Stimulated activated CD4-positive, alpha-beta T cell treated with anti-CD3 and anti-CD28 coated beads, TNF-alpha, amount 100 ng/mL, for 4 hours (primary cell): ENCODE data around the gene CRYZL1.

ENCODE experiments used
- DNase-seq, 3 experiments: peaks; one replicate each; pipeline ENCODE4 v3.0.0-alpha.2; 2020; ENCODE audit warnings: low read depth in 3 of 3

The CRYZL1 gene

GRCh38 chr21:33541105-33541711, 100.3 kb downstream of the CRYZL1 start:
- no peak for DNase-seq

- DNase-seq, result no peak
Observed at GRCh38 chr21:33540711-33541104, 100.8 kb downstream of the CRYZL1 start.

- DNase-seq, result no peak
Observed at GRCh38 chr21:33539616-33540015, 101.9 kb downstream of the CRYZL1 start.
